GM21619 (cell line): Measurements from ENCODE around the gene MMP11.

Experiments used
- ATAC-seq: cut with Tn5 transposase; IDR thresholded peaks from one replicate; pipeline ENCODE4 v1.9.1; 2021; ENCODE audit not compliant: unreplicated experiment

The MMP11 gene

DNA sequence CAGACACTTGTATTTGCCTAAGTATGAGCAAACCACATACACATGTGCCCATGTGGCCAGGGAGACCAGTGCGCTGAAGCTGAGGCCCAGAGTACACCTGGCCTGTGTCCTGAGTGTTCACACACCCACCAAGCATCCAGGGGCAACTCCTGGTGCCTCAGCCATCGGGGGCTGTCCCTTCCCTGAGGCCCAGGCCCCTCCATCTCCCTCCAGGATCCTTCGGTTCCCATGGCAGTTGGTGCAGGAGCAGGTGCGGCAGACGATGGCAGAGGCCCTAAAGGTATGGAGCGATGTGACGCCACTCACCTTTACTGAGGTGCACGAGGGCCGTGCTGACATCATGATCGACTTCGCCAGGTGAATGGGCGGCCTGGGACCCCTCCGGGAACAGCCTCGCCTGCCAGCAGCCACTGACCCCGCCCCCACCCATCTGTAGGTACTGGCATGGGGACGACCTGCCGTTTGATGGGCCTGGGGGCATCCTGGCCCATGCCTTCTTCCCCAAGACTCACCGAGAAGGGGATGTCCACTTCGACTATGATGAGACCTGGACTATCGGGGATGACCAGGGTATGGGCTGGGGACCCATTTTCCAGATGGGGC is 7.6 kb downstream of the MMP11 start:
- ATAC-seq = no peak

DNA sequence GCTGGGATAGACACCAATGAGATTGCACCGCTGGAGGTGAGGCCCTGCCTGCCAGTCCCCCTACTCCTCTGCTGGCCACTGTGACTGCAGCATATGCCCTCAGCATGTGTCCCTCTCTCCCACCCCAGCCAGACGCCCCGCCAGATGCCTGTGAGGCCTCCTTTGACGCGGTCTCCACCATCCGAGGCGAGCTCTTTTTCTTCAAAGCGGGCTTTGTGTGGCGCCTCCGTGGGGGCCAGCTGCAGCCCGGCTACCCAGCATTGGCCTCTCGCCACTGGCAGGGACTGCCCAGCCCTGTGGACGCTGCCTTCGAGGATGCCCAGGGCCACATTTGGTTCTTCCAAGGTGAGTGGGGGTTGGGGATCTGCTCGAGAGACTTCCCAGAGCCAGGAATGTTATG is 8.4 kb downstream of the MMP11 start:
- no peak for ATAC-seq

DNA sequence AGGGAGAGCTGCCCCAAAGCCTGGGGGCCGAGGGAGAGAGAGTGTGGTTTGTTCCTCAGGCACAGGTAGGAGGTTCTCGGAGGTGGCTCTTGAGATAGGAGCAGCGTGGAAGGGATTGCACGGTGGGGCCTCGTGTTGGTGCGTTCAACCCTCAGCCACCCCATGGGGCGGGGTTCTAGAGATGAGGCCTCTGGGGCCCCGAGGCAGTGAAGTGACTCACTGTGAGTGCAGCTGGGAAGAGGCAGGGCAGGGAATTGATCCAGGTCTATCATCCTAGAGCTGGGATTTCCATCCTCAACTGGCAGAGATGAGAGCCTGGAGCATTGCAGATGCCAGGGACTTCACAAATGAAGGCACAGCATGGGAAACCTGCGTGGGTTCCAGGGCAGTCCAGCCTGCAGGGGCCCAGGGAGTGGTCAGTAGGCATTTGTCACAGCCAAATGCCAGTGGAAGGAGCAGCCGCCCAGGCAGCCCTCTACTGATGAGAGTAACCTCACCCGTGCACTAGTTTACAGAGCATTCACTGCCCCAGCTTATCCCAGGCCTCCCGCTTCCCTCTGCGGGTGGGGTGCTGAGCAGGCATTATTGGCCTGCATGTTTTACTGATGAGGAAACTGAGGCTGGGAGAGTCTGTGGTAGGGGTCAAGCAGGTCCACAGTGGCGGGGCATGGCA is 9.0 kb downstream of the MMP11 start:
- no peak for ATAC-seq

DNA sequence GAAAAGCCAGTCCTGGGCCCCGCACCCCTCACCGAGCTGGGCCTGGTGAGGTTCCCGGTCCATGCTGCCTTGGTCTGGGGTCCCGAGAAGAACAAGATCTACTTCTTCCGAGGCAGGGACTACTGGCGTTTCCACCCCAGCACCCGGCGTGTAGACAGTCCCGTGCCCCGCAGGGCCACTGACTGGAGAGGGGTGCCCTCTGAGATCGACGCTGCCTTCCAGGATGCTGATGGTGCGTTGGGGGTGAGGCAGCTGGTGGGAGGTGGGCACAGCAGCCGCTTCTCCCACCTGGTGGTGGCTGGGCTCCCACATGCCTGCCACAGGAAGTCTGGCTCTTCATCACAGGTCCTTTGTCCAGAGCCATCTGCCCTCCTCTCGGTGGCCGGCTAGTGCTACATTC is 9.6 kb downstream of the MMP11 start:
- no peak for ATAC-seq

DNA sequence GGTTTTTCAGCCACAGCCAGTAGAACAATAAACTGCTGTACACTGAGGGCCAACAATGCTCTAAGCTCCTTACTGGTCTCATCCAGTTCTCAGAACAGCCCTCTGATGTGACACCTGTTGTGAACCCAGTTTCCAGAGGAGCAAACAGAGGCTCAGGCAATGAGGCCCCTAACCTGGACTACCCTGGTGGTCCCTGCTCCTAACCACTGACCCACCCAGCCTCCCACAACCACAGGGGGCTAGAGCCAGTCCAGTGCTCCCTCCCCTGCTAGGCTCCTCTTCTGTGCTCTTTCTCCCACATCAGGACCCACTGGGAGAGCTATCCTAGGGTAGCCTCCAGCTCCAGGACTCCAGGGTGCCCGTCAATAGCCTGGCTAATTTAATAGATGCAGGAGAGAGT is 10.1 kb downstream of the MMP11 start:
- no peak for ATAC-seq

DNA sequence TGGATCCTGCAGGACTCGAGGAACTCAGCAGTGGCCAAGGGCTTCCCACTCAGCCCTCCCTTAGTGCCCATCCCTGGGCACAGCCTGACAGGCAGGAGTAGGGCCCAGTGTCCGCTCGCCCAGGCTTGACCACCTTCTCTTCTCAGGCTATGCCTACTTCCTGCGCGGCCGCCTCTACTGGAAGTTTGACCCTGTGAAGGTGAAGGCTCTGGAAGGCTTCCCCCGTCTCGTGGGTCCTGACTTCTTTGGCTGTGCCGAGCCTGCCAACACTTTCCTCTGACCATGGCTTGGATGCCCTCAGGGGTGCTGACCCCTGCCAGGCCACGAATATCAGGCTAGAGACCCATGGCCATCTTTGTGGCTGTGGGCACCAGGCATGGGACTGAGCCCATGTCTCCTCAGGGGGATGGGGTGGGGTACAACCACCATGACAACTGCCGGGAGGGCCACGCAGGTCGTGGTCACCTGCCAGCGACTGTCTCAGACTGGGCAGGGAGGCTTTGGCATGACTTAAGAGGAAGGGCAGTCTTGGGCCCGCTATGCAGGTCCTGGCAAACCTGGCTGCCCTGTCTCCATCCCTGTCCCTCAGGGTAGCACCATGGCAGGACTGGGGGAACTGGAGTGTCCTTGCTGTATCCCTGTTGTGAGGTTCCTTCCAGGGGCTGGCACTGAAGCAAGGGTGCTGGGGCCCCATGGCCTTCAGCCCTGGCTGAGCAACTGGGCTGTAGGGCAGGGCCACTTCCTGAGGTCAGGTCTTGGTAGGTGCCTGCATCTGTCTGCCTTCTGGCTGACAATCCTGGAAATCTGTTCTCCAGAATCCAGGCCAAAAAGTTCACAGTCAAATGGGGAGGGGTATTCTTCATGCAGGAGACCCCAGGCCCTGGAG is 10.9 kb downstream of the MMP11 start:
- ATAC-seq = no peak

DNA sequence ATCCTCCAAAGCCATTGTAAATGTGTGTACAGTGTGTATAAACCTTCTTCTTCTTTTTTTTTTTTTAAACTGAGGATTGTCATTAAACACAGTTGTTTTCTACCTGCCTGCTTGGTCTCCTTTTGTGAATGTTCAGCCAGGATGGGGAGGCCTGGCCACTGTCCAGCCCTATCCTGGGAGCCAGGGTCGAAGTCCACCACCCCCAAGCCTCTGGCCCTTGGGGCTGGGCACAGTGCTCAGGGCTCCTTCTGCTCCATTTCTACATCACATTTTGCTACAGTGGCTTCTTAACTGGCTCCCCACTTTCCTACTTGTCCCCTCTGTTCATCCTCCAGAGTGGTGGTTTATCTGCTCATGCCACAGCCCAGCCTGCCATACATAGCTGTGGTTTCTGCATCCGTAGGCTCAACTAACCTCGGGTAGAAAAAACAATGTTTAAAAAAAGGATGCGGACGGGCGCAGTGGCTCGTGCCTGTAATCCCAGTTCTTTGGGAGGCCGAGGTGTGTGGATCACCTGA is 11.6 kb downstream of the MMP11 start:
- no peak for ATAC-seq

DNA sequence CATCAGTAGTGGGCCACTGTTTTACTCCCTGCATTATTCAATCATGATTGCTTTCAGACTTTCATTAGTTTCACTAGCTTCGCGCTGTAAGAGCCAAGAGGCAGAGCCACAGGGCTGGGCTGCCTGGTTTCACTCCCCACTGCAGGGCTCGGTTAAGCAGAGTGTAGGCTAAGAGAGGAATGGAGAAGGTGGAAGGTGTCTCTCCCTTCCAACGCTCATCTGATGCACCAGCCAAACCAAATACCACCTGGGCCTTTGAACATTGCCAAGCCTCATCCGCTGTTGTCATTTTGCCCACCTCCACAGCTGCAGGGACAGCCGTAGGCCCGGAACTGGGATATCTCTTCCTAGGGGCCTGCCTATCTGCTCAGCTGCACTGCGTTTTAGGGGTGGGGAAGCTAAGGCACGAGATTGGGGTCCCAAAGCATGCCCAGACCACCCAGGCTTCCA is 13.6 kb downstream of the MMP11 start:
- ATAC-seq = no peak

DNA sequence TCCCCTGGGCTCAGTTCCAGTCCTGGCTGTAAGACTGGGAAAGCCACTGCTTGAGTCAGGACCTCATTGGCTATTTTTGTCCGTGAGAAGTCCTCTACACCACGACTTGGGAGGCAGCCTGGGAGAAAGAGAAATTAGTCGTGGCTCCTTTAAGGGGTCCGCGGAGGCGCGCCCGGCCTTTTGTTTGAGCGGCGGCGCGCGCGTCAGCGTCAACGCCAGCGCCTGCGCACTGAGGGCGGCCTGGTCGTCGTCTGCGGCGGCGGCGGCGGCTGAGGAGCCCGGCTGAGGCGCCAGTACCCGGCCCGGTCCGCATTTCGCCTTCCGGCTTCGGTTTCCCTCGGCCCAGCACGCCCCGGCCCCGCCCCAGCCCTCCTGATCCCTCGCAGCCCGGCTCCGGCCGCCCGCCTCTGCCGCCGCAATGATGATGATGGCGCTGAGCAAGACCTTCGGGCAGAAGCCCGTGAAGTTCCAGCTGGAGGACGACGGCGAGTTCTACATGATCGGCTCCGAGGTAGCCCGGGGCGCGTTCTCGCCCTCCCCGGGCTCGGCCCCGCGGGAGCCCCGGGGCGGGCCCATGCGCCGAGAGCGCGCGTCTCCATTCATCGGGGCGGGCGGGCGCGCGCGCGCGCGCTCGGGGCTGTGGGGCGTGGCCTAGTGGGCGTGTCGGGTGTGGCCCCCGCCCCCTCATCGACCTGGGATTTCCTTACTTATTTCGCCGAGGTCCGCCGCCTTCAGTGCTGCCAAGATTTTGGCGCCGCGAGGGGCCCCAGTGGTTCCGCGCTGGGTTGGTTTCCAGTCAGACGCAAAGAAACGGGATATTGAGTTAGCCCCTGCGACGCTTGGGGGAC is 14.3 kb downstream of the MMP11 start, which contains the start of gene SMARCB1:
Gene SMARCB1, plus strand, starts transcription at position 215 of the 848 bp plus-strand sequence. Its CDS starts 204 bp downstream, at position 419.
- ATAC-seq = peak; percentile 57

DNA sequence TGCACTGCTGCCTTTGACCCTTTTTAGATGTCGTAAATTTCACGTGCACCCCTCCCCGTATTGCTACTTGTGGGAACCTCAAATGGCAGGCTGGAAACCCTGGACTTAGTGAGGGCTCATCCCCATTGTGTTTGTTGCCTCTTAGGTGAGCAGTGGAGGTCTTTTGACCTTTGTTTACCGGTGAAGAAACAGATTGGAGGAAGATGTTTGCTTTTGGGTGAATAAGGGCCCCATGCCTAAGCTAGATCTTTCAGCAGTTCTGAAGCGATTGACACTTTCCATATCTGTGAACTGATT is 14.9 kb downstream of the MMP11 start:
- no peak for ATAC-seq

DNA sequence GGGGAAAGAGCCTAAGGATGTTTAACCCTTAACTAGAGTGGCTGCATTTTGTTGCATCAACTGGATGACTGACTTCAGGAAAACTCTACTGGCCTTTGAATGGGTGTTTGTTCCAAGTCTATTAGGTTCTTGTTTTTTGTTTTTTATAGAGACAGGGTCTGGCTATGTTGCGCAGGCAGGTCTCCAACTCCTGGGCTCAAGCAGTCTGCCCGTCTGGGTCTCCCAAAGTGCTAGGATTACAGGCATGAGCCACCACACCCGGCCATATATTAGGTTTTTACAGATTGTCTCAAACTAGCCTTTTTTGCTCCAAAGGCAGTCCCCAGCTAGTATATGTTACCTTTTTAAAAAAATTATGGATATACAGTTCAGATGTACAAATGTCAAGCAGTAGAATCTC is 15.3 kb downstream of the MMP11 start:
- ATAC-seq = no peak

DNA sequence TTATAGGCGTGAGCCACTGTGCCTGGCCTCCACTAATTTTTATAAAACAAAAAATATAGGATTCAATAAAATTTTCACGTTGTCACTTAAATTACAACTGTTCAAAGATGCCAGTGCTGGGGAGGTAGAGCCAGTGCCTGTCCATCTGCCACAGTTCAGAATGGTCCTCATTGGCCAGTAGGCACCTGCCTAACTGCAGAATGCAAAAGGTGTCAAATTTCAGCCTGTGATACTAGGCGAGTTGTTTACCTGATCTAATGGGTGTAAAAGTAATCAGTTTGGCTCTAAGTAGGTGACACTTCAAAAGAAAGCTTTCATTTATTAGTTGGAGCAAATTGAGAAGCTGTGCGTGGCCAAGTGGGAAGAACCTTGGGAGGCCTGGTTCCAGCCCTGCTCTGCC is 16.5 kb downstream of the MMP11 start:
- no peak for ATAC-seq

DNA sequence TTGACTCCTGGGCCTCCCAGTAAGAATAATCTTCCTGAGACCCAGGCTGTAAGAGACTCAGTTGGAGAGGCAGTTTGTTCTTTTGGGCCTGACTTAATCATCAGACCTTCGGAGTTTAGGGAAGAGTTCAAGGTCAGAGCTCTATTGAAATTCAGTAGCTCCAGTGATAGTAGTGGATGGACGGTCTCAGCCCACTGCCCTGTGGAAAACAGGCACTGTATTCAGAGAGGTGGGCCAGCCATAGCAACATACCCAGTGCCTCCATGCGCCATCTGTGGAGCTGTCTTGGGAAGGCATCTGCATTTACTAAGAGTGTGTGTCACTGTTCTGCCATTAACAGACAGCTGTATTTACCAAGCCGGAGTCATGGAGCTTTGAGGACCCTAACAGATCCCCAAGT is 17.0 kb downstream of the MMP11 start:
- ATAC-seq = no peak

DNA sequence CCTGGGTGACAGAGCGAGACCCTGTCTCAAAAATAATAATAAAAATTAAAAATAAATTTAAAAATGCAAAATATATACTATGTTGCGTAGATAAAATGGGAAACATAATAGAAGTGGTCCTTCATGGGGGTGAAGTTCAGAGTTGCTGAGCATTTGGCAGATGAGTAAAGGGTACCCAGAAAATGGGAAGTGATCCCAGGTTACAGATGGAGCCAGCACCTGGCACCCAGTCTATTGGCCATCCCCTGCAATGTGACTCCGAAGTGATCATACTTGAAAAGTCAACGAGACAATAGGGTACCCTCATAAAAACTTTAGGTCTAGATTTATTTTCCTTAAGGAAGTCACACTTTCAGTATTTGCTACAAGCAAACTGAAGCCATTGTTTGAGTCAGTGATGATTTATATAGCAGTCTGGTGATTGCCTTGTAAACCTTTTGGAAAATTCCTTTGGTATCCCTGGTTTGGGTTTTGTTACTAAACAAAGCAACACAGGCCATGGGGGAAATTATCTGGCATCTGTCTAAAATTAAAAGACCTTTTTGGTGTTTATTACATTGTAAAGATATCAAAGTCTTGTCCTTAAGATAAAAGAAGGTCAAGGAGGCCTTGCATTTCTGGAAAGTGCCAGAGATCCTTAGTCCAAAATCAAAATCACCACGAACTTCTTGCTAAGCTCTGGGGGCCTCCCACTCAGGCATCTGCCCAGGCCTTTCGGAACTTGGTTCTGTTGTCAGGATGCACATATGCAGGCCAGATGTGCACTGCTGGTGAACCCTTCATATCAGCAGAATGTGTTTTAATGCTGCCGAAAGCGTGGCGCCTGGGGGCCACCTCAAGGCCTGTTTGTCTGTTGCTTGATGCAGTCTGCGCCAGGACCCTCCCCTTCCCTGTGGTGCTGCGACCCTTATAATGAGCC is 18.4 kb downstream of the MMP11 start:
- no peak for ATAC-seq

DNA sequence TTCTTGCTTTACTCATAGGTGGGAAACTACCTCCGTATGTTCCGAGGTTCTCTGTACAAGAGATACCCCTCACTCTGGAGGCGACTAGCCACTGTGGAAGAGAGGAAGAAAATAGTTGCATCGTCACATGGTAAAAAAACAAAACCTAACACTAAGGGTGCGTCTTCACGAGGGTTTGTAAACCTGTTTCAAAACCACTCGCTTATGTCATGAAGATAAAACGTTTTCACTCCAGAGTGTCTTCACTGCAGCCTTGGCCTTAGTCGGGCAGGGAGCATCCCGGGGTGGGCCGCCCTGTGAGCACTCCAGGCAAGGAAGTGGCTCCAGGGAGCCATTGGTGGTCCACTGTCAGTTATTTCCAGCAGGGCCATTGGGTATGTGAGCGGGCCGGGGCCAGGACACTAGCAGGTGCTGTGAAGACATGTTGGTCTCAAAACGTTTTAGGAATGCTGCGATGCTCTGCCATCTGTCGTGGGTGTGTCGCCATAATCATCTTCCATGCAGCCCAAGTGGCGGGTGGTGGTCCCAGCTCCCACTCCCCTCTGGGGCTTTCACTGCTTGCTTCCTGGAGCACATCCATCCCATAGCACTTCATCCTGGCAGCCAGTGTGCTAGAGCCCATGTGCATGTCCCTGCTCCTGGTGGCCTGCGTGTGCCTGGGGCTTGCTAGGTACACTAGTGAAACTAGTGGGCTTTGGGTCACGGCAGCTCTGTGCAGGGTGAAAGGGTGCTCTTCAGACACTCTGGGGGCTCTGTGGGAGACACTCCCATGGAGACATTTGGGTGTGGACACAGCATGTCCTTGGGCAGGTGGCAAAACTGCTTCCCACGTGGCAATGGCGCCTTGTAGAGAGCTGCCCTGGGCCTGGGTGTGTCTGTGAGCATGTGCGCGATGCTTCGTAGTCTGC is 19.3 kb downstream of the MMP11 start:
- no peak for ATAC-seq

DNA sequence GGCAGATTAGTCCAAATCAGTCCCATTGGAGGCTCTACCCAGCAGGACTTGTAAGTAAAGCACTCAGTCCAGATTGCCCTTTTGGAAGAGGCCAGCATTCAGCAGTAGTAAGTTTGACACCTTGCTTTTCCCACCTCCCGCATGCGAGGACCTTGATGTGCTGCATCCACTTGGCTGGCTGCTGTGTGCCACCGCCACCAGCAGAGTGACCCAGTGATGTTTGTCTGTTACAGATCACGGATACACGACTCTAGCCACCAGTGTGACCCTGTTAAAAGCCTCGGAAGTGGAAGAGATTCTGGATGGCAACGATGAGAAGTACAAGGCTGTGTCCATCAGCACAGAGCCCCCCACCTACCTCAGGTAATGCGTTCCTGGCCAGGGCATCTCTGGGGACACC is 20.7 kb downstream of the MMP11 start:
- no peak for ATAC-seq

DNA sequence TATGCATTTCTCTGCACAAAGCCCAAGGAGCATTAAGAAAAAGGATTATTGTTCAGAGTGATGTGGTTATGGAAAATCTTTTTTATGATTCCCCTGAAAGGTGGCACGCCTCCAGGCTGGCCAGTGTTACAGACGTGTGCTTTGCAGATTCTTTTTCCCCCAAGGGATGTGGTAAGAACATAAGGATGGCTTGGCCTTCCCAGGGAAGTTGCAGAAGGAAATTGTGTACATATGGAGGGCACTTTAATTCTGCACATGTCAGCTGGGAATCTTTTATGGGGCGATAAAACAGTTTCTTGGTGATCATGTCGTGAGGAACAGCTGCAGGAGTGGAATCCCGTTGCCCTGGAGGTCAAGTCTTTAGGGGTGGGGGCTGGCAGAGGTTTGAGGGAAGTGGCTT is 23.8 kb downstream of the MMP11 start:
- ATAC-seq = no peak

DNA sequence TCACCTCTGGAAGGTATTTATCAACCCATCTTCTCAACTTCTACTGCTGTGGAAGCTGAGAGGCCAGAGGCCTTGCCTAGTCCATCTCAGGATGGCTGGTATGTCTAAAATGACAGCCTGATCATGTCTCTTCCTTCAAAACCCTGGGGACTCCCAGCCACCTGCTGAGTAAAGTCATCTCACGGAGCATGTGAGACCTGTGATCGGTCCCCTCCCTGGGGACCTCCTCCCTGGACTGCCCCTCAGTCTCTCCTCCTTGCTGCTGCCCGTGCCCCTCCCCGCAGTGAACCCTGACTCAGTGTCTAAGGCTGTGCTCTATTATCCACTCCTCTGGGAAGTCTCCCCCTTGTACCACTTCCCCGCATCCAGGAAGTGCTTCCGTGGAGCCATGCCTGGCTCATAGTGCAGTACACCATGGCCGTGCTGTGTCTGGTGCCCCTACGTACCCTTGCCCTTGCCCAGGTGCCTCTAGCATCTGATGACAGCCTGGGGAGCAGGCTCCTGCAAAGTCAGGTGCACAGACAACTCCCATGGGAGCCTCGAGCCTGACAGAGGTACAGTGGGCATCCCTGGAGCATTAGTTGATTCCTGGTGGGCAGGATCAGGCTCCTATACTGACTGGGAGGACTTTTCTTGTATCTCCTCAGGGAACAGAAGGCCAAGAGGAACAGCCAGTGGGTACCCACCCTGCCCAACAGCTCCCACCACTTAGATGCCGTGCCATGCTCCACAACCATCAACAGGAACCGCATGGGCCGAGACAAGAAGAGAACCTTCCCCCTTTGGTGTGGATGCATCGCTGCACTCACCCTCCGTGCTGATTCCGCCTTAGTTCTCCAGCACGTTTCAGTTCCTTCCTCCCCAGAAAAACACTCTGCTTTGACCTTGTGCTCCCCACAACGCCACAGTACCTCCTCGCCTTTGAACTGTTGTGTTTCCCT is 27.9 kb downstream of the MMP11 start:
- ATAC-seq = peak; percentile 71
